Cardiac muscle cell (in vitro differentiated cells and primary cell): ENCODE data around the gene DUSP22. TPM values are rescaled to one million over a fixed set of nuclear protein-coding genes. Genes with fewer than 3 reads are reported as not detected.

ENCODE experiments used
- DNase-seq, 2 donors: peaks; one replicate each; pipeline versions ENCODE4 v3.0.0 to v3.0.0-alpha.2; 2010 to 2017; ENCODE audit warnings: low read depth in 1 of 2, low spot score in 1 of 2
- H3K27ac ChIP-seq: fragments of 200-600 bp; sonication (generic); 2 replicates; pipeline ENCODE4 v1.5.1; 2016
- H3K27me3 ChIP-seq: fragments of 200-600 bp; sonication (generic); 2 replicates; pipeline ENCODE4 v1.6.0; 2016; ENCODE audit warnings: control low read depth
- H3K36me3 ChIP-seq: fragments of 200-600 bp; sonication (generic); 2 replicates; pipeline ENCODE4 v1.5.1; 2016; ENCODE audit warnings: control low read depth
- H3K4me1 ChIP-seq: fragments of 200-600 bp; sonication (generic); 2 replicates; pipeline ENCODE4 v1.8.1; 2017; ENCODE audit warnings: low read depth, mild to moderate bottlenecking, mixed run types
- H3K4me3 ChIP-seq: fragments of 200-600 bp; sonication (generic); 2 replicates; pipeline ENCODE4 v1.5.1; 2016; ENCODE audit warnings: mild to moderate bottlenecking
- H3K9me3 ChIP-seq: fragments of 200-600 bp; sonication (generic); 2 replicates; pipeline ENCODE4 v1.5.1; 2017; ENCODE audit warnings: low read depth, mild to moderate bottlenecking, control low read depth
- polyA plus RNA-seq: library from polyadenylated mRNA; unstranded; fragments of >200 nt; fragmentation: Nextera tagmentation; extraction: Ambion mirVana; gene quantifications from 2 replicates; pipeline ENCODE4 v1.2.1, GENCODE V29; 2016
- total RNA-seq: library from RNA; depleted of rRNA; stranded (reverse); fragments of >200 nt; gene quantifications from 2 replicates; pipeline ENCODE4 v1.2.3, GENCODE V29; 2016
- TF ChIP-seq, protein P1 (sequence below): IDR thresholded peaks from 2 replicates; pipeline ENCODE4 v1.5.1; 2012; ENCODE audit warnings: low read depth, mild to moderate bottlenecking, low read length

The DUSP22 gene
- total and polyA plus RNA-seq, 2 experiments from 2014 or later: 50.7 to 89.3 TPM

DNA sequence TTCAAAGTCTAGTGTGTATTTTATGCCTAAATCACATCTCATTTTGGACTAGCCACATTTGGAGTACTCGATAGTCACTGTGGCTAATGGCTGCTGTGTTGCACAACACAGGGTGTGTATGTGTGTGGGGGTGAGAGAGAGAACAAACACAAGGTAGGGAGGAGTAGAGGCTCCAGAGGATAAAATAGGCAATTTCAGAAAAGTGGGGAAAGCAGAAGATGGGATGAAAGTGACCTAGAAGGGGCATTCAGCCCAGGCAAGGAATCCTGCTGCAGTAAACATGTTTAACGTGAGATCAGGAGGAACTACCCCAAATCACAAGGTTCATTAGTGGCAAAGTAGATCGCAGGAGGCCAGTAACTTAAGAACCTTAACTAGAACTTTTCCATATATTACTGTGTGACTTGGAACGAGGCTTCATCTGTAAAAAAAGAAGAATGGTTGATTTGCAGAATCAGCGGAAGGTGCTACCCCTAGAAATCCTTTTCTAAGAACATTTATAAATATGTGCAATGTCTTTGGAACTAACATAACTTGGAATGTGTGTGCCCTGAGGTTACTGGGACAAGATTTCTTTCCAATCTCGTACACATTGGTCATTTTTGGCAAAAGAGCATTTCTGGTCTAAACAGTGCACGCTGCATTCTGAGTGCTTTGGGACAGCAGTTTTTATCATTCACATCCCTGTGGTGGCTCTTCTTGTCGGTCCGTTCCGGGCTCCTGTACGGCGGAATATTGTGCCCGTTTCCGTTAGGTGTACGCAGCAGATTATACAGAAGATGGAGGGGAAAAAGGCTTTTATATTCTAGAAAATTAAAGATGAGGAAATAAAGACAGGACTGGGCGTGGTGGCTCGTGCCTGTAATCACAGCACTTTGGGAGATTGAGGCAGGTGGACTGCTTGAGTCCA, 2.6 kb downstream of the DUSP22 start:
- Histone ChIP-seq H3K4me3 (no peak overlapping the region), H3K9me3 (no peaks in the 10 kb centered on the region), H3K36me3 (no peaks in the 10 kb centered on the region), H3K27ac (no peak overlapping the region), H3K27me3 (no peaks in the 10 kb centered on the region), H3K4me1 (peaks cover 3% of the 10 kb centered on the region)
- TF ChIP-seq, protein P1, sequence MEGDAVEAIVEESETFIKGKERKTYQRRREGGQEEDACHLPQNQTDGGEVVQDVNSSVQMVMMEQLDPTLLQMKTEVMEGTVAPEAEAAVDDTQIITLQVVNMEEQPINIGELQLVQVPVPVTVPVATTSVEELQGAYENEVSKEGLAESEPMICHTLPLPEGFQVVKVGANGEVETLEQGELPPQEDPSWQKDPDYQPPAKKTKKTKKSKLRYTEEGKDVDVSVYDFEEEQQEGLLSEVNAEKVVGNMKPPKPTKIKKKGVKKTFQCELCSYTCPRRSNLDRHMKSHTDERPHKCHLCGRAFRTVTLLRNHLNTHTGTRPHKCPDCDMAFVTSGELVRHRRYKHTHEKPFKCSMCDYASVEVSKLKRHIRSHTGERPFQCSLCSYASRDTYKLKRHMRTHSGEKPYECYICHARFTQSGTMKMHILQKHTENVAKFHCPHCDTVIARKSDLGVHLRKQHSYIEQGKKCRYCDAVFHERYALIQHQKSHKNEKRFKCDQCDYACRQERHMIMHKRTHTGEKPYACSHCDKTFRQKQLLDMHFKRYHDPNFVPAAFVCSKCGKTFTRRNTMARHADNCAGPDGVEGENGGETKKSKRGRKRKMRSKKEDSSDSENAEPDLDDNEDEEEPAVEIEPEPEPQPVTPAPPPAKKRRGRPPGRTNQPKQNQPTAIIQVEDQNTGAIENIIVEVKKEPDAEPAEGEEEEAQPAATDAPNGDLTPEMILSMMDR: no peak
- no peak for DNase-seq

DNA sequence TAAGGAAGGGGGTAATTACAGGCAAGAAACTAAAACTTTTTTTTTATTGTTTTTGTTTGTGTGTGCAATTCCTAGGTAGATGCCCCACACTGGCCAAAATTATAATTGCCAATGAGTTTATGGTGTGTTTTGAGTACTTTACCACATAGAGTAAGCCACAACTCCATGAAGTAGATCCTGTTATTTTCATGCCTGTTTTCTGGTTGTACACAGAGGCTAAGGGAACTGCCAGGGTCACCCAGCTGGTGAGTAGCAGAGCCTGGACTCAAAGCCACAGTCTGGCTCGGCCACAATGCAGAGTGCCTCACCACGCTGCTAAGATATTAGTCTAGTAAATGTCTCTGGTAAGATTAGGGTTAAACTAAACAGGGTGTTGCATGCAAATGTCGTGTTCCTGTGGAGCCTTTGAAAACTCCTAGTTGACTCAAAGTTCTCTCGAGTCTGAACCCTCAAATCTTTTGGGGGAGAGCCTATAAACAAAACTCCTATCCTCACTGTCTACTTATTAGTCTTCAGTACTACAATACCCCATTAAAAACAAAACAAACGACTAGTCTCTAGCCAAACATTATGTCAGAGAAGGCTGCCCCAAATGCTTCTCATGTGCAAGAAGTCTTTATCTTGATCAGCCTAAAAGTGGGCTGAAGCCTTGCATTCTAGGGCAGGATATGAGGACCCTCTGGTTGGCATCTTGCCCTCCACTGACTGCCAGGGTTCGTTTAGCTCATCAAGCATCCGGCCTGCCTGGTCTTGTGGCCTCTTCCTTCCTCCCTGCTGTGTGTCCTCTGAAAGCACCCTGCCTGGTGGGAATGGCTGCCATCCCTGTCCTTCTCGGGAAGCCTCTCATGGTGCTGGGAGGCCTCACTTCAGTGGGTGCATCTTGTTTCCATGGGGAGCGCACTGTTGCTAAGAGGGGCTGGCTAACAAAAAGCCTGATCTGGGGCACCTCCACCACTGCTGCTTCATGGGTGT, 4.2 kb downstream of the DUSP22 start:
- DNase-seq: peak in 1 of 2 donors; percentile 15
- H3K27me3 ChIP-seq: no peaks in the 10 kb centered on the region
- H3K9me3 ChIP-seq: no peaks in the 10 kb centered on the region

DNA sequence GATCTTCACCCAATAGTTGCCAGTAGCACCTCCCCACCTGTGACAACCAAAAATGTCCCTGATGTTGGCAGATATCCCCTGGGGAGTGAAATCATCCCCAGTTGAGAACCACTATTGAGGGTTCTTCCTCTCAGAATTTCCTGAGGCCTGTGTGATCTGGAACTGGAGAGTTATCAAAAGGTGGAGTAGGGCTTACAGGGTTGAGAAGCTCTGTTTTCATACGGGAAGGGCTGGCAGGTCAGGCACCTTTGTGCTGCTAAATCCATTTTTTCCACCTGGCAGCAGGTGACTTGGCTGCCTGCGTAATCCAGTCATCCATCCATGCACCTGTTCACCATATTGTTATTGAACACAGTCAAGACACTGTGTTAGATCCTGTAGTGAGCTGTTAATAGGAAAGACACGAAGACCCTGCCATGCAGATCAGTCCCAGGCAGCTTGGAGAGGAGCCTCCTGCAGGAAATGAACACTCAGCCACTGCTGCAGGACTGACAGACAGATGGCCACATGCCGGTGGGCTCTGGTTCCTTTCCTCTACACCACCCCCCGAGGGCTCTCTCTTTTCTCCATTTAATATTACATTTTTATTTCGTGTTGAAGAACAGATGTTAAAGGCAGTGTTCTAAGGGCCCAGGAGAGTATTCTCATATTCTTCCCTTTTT, 5.4 kb downstream of the DUSP22 start:
- H3K27ac ChIP-seq: no peak overlapping the region
- H3K27me3 ChIP-seq: no peaks in the 10 kb centered on the region
- no peak for DNase-seq
- H3K9me3 ChIP-seq: peaks cover 4% of the 10 kb centered on the region
- TF ChIP-seq, protein P1: no peak
- H3K4me1 ChIP-seq: no peaks in the 10 kb centered on the region
- no peak overlapping the region for H3K4me3 ChIP-seq
- H3K36me3 ChIP-seq: no peaks in the 10 kb centered on the region

More for the DNA sequence above, 4.2 kb downstream of the DUSP22 start:
- peaks cover under 1% of the 10 kb centered on the region for H3K4me1 ChIP-seq
- no peak overlapping the region for H3K27ac ChIP-seq
- TF ChIP-seq, protein P1: no peak
- H3K4me3 ChIP-seq: no peak overlapping the region
- H3K36me3 ChIP-seq: no peaks in the 10 kb centered on the region

DNA sequence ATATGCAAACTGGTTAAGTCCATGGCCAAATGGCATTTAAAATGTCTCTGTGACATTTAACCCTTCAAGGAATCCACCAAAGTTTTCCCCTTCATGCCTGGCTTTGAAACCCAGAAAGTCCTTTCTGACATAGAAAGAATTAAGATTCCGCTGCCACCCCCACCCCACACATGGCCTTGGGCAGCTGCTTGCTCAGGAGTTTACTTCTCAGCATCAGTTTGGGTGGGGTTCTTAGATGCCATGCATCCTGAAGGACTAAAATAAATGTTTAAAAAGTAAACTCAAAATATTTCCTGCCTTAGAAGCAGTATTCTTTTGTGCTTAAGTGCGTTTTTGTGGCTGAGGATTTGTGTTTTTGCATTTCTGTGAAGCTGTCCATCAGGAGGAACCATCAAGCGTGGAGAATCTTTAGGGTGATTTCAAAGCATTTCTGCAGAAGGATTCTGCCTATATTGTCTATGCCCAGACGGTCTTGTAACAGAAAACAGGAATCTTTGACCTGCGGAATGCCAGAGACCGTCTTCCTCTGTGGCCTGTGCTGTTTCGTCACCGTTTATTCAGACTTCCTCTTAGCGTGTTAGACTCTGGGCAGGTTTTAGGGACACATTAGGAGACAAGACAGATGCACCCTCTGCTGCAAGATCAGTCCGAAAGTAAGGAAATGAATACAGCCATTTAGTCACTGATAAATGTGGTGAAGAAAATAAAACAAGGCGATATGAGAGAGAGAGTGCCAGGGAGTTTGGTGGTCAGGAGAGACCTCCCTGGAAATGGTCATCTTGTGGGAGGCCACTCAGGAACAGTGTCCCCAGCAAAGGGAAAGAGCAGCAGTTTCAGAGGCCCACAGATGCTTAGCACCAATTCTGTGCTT, 6.2 kb downstream of the DUSP22 start:
- TF ChIP-seq, protein P1: no peak
- Histone ChIP-seq H3K36me3 (no peaks in the 10 kb centered on the region), H3K4me1 (no peaks in the 10 kb centered on the region), H3K27me3 (no peaks in the 10 kb centered on the region), H3K4me3 (no peak overlapping the region), H3K27ac (no peak overlapping the region), H3K9me3 (peaks cover 5% of the 10 kb centered on the region)
- no peak for DNase-seq
